PC-3 (cell line): Measurements from ENCODE around the gene RETREG3. TPM values are rescaled to one million over a fixed set of nuclear protein-coding genes. Genes with fewer than 3 reads are reported as not detected.
A peak's percentile ranks its signal among the peaks of the same experiment; 100 is the strongest.

Experiments used
- ATAC-seq: fragments of 200-7000 bp; cut with Tn5 transposase; 2 replicates; pipeline ENCODE4 v1.9.1; 2020; ENCODE audit warnings: mild to moderate bottlenecking, moderate library complexity
- BruUV-seq: library from RNA; stranded (reverse); fragments of 400-500 nt; replicated peaks from 2 replicates; lab custom pipeline; 2021; lab: Mats Ljungman, UMichigan
- CTCF ChIA-PET: fragments of 300-600 bp; sonication (Branson Sonifier 250); formaldehyde crosslinking; loops from one replicate; lab custom pipeline; 2022; ENCODE audit warnings: antibody characterized with exemption; lab: Charles Lee
- POLR2A ChIA-PET: fragments of 300-600 bp; sonication (Branson Sonifier 250); formaldehyde crosslinking; loops from one replicate; lab custom pipeline; 2022; ENCODE audit warnings: antibody characterized with exemption; ENCODE audit not compliant: unreplicated experiment; lab: Charles Lee
- DNase-seq: peaks from one replicate; pipeline ENCODE4 v3.0.0-alpha.2; 2015
- H2AFZ ChIP-seq: fragments of 300-600 bp; sonication (generic); 2 replicates; pipeline ENCODE4 v1.6.0; 2016; ENCODE audit warnings: antibody characterized with exemption, low read length
- H3F3A ChIP-seq: fragments of 300-600 bp; sonication (generic); one replicate; pipeline ENCODE4 v1.6.0; 2017; ENCODE audit warnings: antibody characterized with exemption, low read length, control low read depth, mild to moderate bottlenecking; ENCODE audit not compliant: unreplicated experiment
- H3K27ac ChIP-seq: fragments of 300-600 bp; sonication (generic); 2 replicates; pipeline ENCODE4 v1.5.1; 2016; ENCODE audit warnings: mild to moderate bottlenecking, low read length
- H3K27me3 ChIP-seq: fragments of 300-600 bp; sonication (generic); 2 replicates; pipeline ENCODE4 v1.6.1; 2016; ENCODE audit warnings: low read length, mixed read lengths
- H3K36me3 ChIP-seq: fragments of 300-600 bp; sonication (generic); 2 replicates; pipeline ENCODE4 v1.6.1; 2016; ENCODE audit warnings: low read depth, mixed run types, low read length, mixed read lengths
- H3K4me1 ChIP-seq: fragments of 300-600 bp; sonication (generic); 2 replicates; pipeline ENCODE4 v1.5.1; 2016; ENCODE audit warnings: low read length; ENCODE audit not compliant: insufficient read depth
- H3K4me2 ChIP-seq: fragments of 300-600 bp; sonication (generic); 2 replicates; pipeline ENCODE4 v1.6.0; 2016; ENCODE audit warnings: low read length
- H3K4me3 ChIP-seq: fragments of 300-600 bp; sonication (generic); 2 replicates; pipeline ENCODE4 v1.5.1; 2016; ENCODE audit warnings: mild to moderate bottlenecking, low read length, mixed read lengths
- H3K79me2 ChIP-seq: fragments of 300-600 bp; sonication (generic); 2 replicates; pipeline ENCODE4 v1.6.1; 2017; ENCODE audit warnings: low read length, mixed read lengths
- H3K9ac ChIP-seq: fragments of 300-600 bp; sonication (generic); 2 replicates; pipeline ENCODE4 v1.6.0; 2016; ENCODE audit warnings: mild to moderate bottlenecking, low read length
- H3K9me2 ChIP-seq: fragments of 300-600 bp; sonication (generic); replicated peaks from 2 replicates; pipeline ENCODE4 v1.6.1; 2016; ENCODE audit warnings: mixed run types, low read length, mixed read lengths
- H3K9me3 ChIP-seq: fragments of 300-600 bp; sonication (generic); 2 replicates; pipeline ENCODE4 v1.6.1; 2016; ENCODE audit warnings: low read length, mixed read lengths
- H4K20me1 ChIP-seq: fragments of 300-600 bp; sonication (generic); 2 replicates; pipeline ENCODE4 v1.6.1; 2016; ENCODE audit warnings: low read length, mixed read lengths
- CTCF ChIP-seq: fragments of 300-600 bp; sonication (generic); conservative IDR thresholded peaks from 2 replicates; pipeline ENCODE4 v1.5.1; 2017; ENCODE audit warnings: antibody characterized with exemption, low read depth, mild to moderate bottlenecking, low read length
- EZH2 ChIP-seq: fragments of 300-600 bp; sonication (generic); IDR thresholded peaks from one replicate; pipeline ENCODE4 v1.6.1; 2017; ENCODE audit warnings: antibody characterized with exemption, mild to moderate bottlenecking, low read length; ENCODE audit not compliant: unreplicated experiment
- EZH2phosphoT487 ChIP-seq: fragments of 300-600 bp; sonication (generic); IDR thresholded peaks from 2 replicates; pipeline ENCODE4 v1.6.1; 2018; ENCODE audit warnings: mild to moderate bottlenecking, antibody characterized with exemption, low read length, borderline replicate concordance
- intact Hi-C: fragments of 100-400 bp; cut with micrococcal nuclease; formaldehyde crosslinking; loops from 2 replicates; pipeline ENCODE4 v1.9.0; 2023
- total RNA-seq: library from RNA; depleted of rRNA; stranded (reverse); fragments of >200 nt; gene quantifications from 2 replicates; pipeline ENCODE4 v1.2.3, GENCODE V29; 2014

RETREG3 gene
- total RNA-seq, 1 experiment from 2014 or later = 19.3 TPM

GRCh38 chr17:42555122-42555622, 54.0 kb downstream of the RETREG3 start:
- intact Hi-C loops = no loop called here
- CTCF ChIA-PET = no interaction called here

GRCh38 chr17:42554250-42555121, 54.7 kb downstream of the RETREG3 start:
- ATAC-seq (peak; percentile 91), DNase-seq (peak; percentile 63)
- Histone ChIP-seq H3F3A (no peaks in the 10 kb centered on the region), H3K27ac (peak overlapping the region; percentile 3; the same call in 1 of the 2 replicates), H3K4me3 (peak overlapping the region; percentile 89), H2AFZ (peak overlapping the region; percentile 91), H3K9me2 (no peaks in the 10 kb centered on the region), H3K79me2 (peaks cover 24% of the 10 kb centered on the region), H3K4me1 (0 out of 2 replicates have a peak, but pooled peaks cover 4% of the 10 kb centered on the region), H4K20me1 (no peaks in the 10 kb centered on the region), H3K9ac (peak overlapping the region; percentile 86), H3K9me3 (no peaks in the 10 kb centered on the region), H3K27me3 (no peaks in the 10 kb centered on the region), H3K36me3 (no peaks in the 10 kb centered on the region), H3K4me2 (peak overlapping the region; percentile 97)
- no peak for TF ChIP-seq EZH2
- POLR2A ChIA-PET = interaction anchor here (0.5 to 0.6 kb wide), 2 partner anchors 18 to 22 kb away, joined by 4 to 26 read pairs; partner anchors contain the start of gene NAGLU
- CTCF ChIA-PET = no interaction called here
- intact Hi-C loops = no loop called here
- BruUV-seq = TSS peak; percentile 49

More at GRCh38 chr17:42555122-42555622, 54.0 kb downstream of the RETREG3 start:
- DNase-seq = no peak
- Histone ChIP-seq H3K9ac (peak overlapping the region; percentile 86), H3K9me2 (no peaks in the 10 kb centered on the region), H3K27me3 (no peaks in the 10 kb centered on the region), H4K20me1 (no peaks in the 10 kb centered on the region), H2AFZ (peak overlapping the region; percentile 91), H3K9me3 (no peaks in the 10 kb centered on the region), H3K4me3 (peak overlapping the region; percentile 89), H3F3A (no peaks in the 10 kb centered on the region), H3K79me2 (peaks cover 24% of the 10 kb centered on the region), H3K4me1 (0 out of 2 replicates have a peak, but pooled peaks cover 4% of the 10 kb centered on the region), H3K36me3 (no peaks in the 10 kb centered on the region), H3K4me2 (peak overlapping the region; percentile 97), H3K27ac (peak overlapping the region; percentile 3; the same call in 1 of the 2 replicates)
- TSS peak; percentile 89 for BruUV-seq
- TF ChIP-seq EZH2phosphoT487 (no peak), EZH2 (no peak), CTCF (no peak)
- no peak for ATAC-seq
- POLR2A ChIA-PET = interaction anchor here (0.5 to 0.6 kb wide), 2 partner anchors 19 to 23 kb away, joined by 4 to 26 read pairs; partner anchors contain the start of gene NAGLU

- H2AFZ ChIP-seq = peak overlapping the region; percentile 91
- no peak overlapping the region for H3K27ac ChIP-seq
- H3F3A ChIP-seq = no peaks in the 10 kb centered on the region
- CTCF ChIA-PET = no interaction called here
- intact Hi-C loops = no loop called here
- TF ChIP-seq EZH2phosphoT487 = no peak
- no peak for TF ChIP-seq CTCF
- TF ChIP-seq EZH2 = no peak
- H4K20me1 ChIP-seq = no peaks in the 10 kb centered on the region
- BruUV-seq = no TSS peak
- no peaks in the 10 kb centered on the region for H3K9me2 ChIP-seq
- no peaks in the 10 kb centered on the region for H3K27me3 ChIP-seq
- no peaks in the 10 kb centered on the region for H3K9me3 ChIP-seq
- ATAC-seq (peak; percentile 52), DNase-seq (peak; percentile 32)
- peak overlapping the region; percentile 86 for H3K9ac ChIP-seq
- peaks cover 24% of the 10 kb centered on the region for H3K79me2 ChIP-seq
- peak overlapping the region; percentile 97 for H3K4me2 ChIP-seq
- peak overlapping the region; percentile 89 for H3K4me3 ChIP-seq
- POLR2A ChIA-PET = no interaction called here
- peaks cover 4% of the 10 kb centered on the region; the same call in 1 of the 2 replicates for H3K4me1 ChIP-seq
- no peaks in the 10 kb centered on the region for H3K36me3 ChIP-seq
Measured at GRCh38 chr17:42553866-42554249, 55.3 kb downstream of the RETREG3 start.
